IPS-NIHi11 (cell line): ENCODE data around the gene SOX5.

Experiments used
- DNase-seq: peaks from one replicate; pipeline ENCODE4 v3.0.0; 2012; ENCODE audit warnings: mixed read lengths, low spot score

Gene SOX5

DNA sequence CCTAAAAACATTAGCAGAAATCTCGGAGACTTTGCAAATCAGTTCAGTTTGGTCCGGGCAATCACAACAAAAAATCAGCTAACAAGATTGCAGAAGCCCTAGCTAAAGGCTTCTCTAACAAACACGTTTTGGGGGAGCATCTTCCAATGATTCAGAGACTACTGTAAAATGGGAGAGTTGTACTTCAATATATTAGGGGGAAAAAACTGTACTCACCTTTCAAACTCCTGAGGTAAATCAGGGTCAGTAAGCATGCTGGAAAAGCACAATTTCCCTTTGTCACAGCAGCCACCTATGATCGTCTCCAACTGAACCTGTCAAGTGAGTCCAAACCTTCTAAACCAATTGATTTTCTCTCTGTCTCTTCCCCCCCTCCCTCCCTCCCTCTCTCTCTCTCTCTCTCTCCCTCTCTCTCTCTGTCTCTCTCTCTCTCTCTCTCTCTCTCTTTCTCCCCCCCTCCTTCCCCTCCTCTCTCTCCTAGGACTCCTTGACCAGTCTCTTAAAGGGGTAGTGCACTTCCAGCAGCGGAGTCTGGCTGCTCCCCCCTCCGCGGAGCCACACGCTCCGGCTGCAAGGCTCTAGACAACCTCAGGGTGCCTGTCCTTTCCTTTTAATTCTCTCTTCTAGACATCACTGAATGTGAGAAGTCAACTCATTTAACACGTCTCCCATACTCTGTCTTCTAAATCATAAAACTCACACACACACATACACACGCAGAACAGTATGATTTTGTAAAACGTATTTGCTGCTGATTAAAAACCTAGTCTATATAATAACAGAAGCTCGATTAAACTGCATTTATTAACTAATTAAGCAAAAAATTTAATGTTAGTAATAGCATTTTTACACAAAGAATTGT lies at the start of gene SOX5:
TSS of gene SOX5 (minus strand) at position 323 of the 862 bp plus-strand sequence. CDS start at position 254, 69 bp downstream.
- DNase-seq, result peak; percentile 74

DNA sequence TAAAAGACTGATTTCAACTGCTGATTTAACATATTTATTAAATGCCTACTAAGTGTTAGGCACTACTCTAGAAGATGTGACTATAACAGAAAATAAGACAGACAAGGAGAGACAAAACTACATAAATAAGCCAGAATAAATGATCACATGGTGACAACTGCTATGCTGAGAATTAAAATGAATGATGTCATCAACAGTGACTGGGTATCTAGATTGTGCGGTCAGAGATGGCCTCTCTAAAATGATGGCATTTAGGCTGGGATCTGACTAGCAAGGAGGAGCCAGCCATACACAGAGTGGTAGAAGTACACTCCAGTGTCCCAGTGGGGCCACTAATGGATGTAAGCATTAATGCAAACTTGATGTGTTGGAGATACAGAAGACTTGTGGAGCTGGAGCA lies 37.6 kb upstream of the SOX5 start:
- no peak for DNase-seq

DNA sequence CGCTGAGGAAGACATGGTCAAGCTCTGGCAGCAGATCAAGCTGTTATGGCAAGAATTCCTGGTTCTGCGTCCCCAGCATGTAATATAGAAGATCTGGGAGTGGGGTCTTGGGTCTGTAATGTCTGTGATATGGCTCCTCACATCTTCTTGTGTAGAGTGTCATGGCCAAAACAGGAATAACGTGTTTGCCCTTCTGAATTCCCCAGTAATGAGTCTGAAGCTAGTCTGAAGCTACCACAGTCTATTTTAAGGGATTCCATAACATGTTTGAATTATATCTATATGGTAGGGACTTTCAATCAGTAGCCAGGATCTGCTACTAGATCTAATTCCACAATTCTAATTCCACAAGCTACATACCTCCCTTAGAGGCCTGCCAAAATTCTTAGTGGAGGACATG lies 31.4 kb upstream of the SOX5 start:
- DNase-seq, result no peak

DNA sequence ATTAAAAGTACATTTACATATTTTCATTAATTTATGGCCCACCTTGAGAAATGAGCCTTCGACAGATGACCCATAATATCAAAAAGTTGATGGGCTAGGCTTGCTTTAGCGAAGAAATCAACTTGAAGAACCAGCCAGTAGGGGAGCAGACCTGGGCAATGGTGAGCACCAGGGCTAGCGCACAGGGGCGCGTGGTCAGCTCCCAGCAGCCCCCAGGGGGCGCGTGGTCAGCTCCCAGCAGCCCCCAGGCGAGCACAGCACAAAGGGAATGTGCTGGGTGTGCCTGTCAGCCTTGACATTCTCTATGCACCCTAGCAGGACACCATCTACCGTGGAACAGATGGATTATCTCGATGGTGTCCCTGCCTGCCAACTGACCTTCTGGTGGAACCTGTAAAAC lies 15.3 kb upstream of the SOX5 start:
- DNase-seq, result no peak

DNA sequence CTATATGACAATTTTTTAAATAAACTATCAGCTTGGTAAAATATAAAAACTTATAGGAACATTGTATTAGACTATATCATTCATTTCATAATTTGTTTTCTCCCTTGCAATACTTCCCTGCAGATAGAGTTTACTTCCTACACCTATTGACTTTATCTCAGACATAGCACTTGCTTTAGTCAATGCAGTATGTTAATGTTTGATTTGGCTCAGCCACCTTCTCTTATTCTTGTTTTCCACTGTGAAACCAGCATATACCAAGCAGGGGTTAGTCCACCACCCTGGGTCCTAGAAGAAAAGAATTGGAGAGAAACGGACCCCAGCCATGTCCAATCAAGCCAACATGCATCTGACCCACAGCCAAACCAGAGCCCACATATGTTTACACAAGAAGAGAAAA lies 10.4 kb upstream of the SOX5 start:
- no peak for DNase-seq

DNA sequence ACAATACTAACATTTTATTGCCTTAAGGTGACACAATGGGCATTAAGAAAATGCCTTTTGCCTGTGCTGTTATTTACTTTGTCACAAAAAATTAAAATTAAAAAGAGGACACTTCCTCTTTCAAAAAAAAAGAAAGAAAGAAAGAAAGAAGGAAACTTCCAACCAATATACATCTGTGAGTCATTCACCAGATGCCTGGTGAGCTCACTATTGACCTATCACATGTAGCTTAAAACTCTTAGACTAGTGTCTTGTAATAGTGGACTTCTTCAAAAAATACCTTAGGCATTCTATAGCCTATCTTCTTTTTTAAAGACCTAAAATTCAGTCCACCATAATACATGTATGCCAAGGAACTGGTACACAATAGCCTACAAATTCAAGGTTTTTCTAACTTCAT lies 4.9 kb upstream of the SOX5 start:
- no peak for DNase-seq

DNA sequence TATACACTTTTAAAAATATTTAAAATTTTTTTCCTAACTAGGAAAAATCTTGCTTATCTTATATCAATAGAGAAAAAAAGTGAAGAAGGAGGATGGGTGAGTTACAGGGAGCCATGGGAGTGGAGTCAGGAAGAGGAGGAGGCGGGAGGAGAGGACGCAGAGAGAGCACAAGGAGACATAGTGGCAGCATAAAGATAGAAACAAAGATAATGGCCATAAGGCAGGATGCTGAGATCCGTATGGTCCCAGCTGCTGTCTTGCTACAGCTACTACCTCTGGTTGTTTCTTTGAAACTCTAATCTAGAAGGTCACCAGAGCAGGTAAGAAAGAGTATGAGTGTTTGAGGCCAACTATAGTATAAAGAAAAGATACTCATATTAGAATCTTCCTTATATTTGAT lies 2.6 kb upstream of the SOX5 start:
- DNase-seq, result no peak

DNA sequence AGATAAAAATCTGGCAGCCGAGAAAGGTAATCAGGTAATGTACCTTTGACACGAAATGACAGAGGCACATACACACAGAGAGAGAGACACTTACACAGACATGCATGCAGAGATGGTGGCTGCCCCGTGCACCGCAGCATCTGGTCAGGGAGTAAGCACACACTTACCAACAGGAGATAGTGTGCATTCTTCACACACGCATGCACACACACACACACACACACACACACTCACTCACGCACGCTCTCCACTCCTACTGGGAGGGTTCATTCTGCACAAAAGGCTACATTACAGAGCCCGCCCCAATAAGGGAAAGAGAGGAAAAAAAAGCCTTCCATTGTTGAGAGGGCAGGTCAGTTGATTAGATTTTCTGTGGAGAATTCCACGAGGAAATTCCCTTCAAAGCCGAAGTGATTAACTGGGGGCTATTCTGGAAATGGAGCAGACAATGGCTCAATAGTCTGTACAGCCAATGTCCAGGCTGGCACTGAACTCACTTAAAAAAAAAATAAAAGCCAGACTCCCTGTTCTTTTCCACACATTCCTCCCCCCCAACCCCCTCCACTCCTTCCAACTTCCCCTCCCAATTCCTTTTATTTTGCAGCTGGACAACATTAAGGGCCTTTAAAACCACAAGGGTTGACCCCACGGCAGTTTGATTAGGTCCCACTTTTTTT lies 1.4 kb upstream of the SOX5 start:
- peak; percentile 15 for DNase-seq

DNA sequence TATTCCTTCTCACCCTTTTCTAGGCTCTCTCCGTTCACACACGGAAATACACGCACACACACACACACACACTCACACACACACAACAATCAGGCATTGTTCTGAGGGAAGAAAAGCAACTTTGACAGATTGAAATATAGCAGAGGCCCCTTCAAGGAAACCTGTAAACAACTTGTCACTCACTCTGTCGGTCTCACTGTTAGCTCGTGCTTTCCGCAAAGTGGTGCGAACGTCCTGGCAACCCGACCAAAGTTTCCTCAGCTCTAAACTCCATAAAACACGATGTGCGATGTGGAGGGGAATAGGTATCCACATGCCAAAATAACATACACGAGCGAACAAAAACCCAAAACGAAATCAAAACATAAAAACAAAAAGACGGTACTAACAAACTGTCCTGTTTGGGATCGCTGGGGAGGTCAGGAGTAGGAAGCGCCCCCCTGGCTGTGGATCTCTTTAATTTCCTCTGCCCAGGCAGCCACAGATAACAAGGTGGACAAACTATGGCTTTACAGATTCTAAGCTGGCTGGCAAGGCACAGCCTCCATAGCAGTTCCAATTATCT lies 822 bp upstream of the SOX5 start:
- DNase-seq, result peak; percentile 19

DNA sequence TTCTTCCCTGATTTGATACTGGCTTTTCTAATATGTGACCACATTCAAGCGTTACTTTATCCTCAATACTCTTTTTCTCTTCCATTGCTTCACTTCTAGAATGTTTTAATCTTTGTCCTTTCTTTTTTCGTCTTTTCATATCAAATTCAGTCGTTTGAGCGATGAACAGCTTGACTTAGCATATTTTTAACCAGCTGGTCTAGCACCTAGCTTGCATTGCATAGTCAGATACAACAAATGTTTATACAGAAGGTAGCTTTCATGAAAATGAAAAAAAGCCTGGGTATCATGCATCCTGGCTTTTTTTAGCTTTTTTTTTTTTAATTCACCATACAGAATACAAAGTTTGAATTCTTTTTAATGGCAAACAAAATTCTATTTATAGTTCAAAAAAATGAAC lies 1.2 kb downstream of the SOX5 start:
- no peak for DNase-seq

DNA sequence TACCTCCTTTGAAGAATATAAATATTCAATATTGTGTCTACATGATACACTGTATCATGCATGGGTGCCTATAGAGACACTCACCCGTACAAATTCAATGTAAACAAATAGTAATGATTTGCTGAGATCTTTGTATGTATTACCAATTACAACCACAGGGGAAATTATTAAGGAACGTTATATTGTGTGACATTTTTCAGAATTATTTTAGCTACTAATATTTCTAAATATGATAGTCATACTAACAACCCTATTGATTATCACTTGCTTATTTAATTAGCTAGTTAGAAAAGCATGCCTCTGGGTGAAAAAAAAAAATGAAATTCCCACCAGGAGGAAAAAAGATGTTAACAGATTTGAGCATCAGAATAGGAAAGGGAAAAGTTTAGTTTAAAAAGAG lies 2.1 kb downstream of the SOX5 start:
- DNase-seq, result no peak

DNA sequence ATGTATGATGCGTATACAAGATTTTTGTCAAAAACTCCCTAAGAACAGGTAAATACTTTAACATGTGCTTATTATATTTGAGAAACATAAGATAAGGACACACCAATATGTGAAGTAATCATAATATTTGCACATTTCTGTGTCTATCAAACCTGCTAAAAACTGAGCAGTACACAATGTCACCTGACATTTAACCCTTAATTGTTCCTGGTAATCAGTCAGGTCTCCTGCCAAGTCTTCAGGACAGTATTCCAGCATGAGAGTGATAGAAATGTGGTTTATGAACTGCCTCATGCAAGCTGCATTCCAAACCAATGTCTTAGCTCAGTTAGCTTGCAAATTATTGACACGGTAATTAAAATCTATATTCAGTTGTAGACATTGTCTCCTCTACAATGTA lies 4.2 kb downstream of the SOX5 start:
- no peak for DNase-seq

DNA sequence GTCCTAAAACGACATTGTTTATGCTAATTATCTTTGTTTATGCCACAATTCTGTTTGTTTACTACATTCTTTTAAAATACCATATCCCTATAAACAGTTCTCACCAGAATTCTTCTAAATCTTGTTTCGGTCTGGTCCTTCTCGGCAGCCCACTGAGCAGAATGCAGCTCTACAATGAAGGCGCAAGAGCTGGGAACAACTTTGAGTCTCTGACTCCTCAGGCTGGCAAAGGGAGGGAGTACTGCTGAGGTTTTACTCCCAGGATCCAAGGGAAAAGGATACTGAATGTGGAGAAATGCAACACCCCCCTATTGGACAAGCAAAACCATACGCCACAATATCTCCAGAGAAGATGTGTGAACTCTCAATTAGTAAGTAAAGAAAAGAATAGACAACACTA lies 5.4 kb downstream of the SOX5 start:
- DNase-seq, result peak; percentile 28

DNA sequence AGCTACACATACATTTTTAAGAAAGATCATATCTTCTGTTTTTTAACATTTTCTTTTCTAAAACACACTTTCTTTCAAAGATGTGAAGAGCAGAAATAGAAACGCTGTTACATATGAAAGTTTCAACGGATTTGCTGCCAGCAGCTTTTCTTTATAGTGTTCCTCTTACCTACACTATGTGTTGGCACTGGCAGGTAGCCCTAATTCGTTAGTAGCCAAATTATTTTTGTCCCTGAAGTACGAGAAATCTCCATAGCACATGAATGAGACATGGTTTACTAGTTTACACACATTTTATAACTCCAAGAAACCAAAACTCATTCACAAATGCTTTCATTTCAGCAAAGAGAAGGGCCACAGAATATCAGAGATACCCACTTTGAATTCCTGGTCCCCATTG lies 6.6 kb downstream of the SOX5 start:
- no peak for DNase-seq

DNA sequence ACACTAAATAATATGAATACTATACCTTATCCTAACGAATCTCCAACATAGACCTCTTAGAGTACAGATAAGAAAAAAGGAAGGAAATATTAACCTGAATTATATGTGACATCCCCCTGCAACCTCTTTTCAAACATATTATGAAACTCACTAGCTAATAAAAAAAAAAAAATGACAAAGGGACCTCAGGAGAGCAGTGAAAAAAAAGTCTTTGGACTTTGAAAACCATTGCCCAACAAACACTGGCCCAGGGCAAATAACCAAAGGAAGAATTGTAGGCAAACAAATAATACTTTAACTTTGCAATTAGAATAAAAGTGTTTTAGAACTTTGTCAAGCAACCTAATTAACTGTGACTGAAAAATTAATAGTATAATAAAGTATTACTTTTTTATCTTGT lies 7.7 kb downstream of the SOX5 start:
- no peak for DNase-seq

DNA sequence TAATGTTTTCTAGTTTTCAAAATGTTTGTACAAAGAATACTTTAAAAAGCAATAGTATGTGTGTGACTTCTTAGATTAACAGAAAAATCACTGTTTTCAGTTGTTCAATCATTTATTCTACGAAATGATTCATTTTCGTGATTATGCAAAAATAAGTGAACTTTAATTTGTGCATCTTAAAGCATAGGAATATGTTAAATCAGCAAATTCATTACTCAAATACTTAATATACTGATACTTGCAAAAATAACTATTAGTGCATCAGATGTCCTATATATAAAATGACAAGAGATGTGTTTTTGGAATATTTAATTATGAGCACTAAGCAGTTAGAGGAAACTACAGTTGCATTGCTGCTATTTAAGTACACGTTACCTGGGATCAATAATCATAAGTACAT lies 11.0 kb downstream of the SOX5 start:
- no peak for DNase-seq

DNA sequence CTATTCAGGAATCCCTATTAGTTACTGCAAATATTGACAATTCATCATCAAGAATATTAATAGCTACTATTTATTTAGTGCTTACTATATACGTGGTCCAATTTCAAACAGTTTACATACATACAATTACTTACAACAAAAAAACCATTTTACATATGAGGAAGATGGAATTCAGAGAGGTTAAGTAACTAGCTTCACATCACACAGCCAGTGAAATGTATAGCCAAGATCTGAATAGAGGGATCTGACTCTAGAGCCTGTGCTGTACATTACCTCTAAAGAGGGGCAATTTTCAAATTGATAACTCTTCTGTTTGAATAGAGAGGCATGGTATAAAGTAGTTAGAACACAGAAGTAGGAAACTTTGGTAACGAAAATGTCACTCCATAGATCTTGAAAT lies 18.3 kb downstream of the SOX5 start:
- DNase-seq, result no peak

DNA sequence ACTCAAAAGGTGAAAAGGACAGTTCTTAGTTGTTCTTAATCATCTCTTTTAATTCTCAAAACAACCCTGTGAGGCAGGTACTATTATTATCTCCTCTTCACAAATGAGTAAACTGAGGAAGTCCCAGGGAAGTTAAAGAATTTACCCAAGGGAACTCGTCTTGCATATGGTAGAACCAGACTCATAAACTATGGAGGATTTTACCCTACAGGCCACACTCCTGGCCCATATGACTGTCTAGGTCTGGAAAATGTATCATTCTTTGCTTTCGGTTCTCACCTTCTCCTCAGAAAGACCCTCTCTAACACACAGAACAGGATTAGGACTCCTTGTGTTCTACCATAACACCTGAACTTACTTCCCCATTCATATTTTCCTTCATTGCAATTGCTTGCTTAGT lies 18.9 kb downstream of the SOX5 start:
- no peak for DNase-seq

DNA sequence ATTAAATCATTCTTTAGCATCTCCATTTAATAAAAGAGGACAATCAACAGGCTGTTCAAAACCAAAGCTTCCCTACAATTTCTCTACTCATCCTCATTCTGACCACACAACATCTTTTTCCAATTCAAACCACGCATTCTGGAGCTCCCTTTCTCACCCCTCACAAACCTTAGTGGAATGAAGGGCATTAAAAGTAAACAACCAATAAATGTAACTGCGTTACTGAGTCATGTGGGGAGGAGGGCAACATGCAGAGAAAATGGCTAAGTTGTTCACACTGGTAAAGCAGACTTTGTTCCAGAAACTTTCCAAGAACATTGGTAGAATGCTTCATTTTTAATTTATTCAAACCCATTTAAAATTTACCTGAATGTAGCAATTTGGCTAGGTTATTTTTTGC lies 19.6 kb downstream of the SOX5 start:
- no peak for DNase-seq

DNA sequence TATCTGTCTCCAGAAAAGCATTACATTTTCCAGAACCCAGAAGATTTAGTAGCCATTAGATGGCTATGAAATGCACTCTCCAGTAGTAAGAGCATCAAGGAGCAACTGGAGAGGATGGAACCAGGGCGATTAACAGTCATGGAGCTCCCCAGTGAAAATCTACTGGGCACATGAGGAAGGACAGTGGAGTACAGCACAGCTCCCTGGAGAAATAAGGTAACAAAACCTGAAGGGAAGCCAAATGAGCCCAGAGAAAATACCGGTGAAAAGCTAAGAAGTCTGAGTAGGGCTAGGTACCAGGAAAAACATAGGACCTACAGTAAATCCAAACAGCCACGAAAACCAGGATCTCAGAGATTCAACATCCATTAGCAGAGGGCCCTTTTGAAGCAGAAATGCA lies 21.6 kb downstream of the SOX5 start:
- no peak for DNase-seq

DNA sequence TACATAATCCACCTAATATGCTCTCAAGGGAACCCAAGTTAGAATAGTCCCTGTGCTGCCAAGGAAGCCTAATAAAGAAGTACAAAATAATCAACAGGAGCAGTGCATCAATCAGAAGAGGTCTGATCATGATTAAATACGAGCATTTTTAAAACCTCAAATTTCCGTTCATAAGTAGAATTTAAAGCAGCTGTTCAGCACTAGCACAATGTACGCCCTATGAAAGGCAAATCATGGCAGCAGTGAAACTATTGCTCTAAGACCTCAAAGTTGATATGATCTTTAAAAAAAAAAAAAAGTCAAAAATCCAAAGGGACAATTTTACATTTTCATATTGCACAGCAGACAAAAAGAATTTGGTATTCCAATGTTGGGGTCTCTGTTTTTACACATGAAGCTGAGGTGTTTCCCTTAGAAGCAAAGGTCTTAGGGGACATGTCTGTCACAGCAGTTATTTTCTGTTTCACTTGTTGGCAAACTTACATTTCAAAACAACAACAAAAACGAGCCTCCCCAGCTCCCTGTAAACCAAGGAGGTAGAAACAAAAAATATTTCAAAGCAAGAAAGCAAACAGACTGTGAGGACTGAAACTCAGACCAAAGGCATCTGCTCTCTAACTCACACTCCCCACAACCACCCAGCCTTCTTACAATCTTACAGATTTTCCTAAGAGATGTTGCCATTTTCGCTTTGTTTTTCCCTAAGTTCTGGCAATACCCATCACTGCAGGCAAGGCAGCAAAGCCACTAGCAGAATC lies 28.2 kb downstream of the SOX5 start:
- no peak for DNase-seq

DNA sequence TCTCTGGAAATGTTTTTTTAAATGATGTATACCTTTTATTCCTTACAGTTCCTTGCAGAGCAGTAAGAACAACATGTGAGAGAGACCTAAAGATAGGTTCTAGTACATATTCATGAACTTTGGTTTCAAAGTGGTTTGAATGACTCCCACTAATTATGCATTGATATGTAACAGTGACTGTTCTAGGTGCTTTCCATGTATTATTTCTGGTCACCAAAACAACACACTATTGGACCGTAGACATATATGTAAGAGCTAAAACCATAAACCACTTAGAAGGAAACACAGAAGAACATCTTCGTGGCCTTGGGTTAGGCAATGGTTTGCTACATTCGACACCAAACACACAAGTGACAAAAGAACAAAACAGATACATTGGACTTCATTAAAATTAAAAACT lies 37.9 kb downstream of the SOX5 start:
- no peak for DNase-seq

DNA sequence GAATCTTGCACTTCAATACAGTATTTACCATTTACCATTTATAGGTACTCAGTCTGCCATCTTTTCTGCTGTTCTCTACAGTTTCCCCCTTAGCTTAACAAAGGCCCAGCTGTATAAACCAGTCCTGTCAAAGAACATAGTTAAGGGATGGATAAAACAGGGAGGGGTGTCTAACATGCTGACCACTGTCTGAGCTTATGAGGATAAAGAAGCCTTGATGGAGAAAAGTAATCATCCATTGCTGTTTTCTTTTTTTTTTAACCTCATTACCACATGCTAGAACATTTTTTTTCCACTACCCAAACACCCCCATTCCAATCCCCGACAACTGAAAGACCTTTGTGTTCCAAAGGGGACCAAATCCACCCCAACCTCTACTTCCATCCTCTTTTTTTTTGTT lies 39.9 kb downstream of the SOX5 start:
- DNase-seq, result no peak
